Cardiac fibroblast (primary cell): ENCODE data around the gene ACKR3.

ENCODE experiments used
- DNase-seq, 2 donors: peaks; one replicate each; pipeline versions ENCODE4 v3.0.0 to v3.0.0-alpha.2; 2010; ENCODE audit warnings: low read depth in 2 of 2
- H3K4me3 ChIP-seq, 2 donors: replicated peaks in 1 of 2; 1 replicate in 1 of 2; 2 replicates in 1 of 2; pipeline ENCODE4 v1.5.1; 2011; ENCODE audit warnings: low read depth in 2 of 2, low read length in 2 of 2, mild to moderate bottlenecking in 2 of 2, moderate library complexity in 1 of 2
- CTCF ChIP-seq: IDR thresholded peaks from one replicate; pipeline ENCODE4 v1.5.1; 2011; ENCODE audit warnings: low read depth, mild to moderate bottlenecking, low read length, inconsistent platforms

The ACKR3 gene

GRCh38 chr2:236619910-236620612 is 50.4 kb downstream of the ACKR3 start:
- TF ChIP-seq CTCF = no peak
- DNase-seq = no peak
- H3K4me3 ChIP-seq = no peak overlapping the region

- TF ChIP-seq CTCF = no peak
- DNase-seq = no peak
- H3K4me3 ChIP-seq = no peak overlapping the region
Measured at GRCh38 chr2:236621786-236622185, 52.2 kb downstream of the ACKR3 start.

GRCh38 chr2:236622201-236622600 is 52.6 kb downstream of the ACKR3 start:
- TF ChIP-seq CTCF = no peak
- DNase-seq = no peak

GRCh38 chr2:236622660-236623059 is 53.0 kb downstream of the ACKR3 start:
- H3K4me3 ChIP-seq = no peak overlapping the region
- DNase-seq = no peak
- TF ChIP-seq CTCF = no peak

More at GRCh38 chr2:236622201-236622600, 52.6 kb downstream of the ACKR3 start:
- no peak overlapping the region for H3K4me3 ChIP-seq

GRCh38 chr2:236623816-236624215 is 54.2 kb downstream of the ACKR3 start:
- DNase-seq = no peak
- no peak for TF ChIP-seq CTCF

GRCh38 chr2:236625156-236625690 is 55.6 kb downstream of the ACKR3 start:
- DNase-seq = no peak
- H3K4me3 ChIP-seq = no peak overlapping the region
- TF ChIP-seq CTCF = no peak

More at GRCh38 chr2:236623816-236624215, 54.2 kb downstream of the ACKR3 start:
- H3K4me3 ChIP-seq = no peak overlapping the region
